Ovary (tissue), 3 donors: ENCODE data around the gene ABTB2.

Experiments used
- EP300 ChIP-seq: sonication (generic); formaldehyde crosslinking; IDR thresholded peaks from one replicate; pipeline ENCODE4 v1.6.1; 2017; ENCODE audit warnings: antibody characterized with exemption
- POLR2A ChIP-seq: fragments of 450-650 bp; IDR thresholded peaks from one replicate; pipeline ENCODE4 v1.6.1; 2017; ENCODE audit warnings: antibody characterized with exemption, mild to moderate bottlenecking, moderate library complexity
- TF ChIP-seq, protein P1 (sequence below), 3 donors: fragments of 450-650 bp in 2 of 3; fragments of 200-600 bp in 1 of 3; IDR thresholded peaks; one replicate each; pipeline versions ENCODE4 v1.5.1 to v1.8.0; 2016 to 2022; ENCODE audit warnings: antibody characterized with exemption in 3 of 3, mild to moderate bottlenecking in 1 of 3
- donor health status: DM: no; HTN: no; CAD: no.

DNA sequence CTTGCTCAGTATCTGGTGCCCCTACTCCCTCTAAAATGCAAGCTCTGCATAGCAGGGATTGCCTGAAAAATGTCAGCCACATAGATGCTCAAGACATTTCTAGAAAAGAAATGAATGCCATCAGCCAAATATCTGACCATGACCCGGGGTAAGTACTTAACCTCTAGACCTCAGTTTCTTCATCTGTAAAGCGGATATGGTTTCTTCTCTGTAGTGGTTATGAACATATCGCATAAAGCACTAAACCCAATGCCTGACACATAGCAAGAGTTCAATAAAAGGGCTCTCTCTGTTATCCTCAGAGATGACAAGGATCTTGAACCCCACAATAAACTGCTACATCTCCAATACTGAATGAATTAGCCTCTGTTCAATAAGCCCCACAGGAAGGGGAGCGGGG lies 122.6 kb downstream of the ABTB2 start:
- TF ChIP-seq EP300 (no peak), POLR2A (no peak)
- TF ChIP-seq, protein P1, sequence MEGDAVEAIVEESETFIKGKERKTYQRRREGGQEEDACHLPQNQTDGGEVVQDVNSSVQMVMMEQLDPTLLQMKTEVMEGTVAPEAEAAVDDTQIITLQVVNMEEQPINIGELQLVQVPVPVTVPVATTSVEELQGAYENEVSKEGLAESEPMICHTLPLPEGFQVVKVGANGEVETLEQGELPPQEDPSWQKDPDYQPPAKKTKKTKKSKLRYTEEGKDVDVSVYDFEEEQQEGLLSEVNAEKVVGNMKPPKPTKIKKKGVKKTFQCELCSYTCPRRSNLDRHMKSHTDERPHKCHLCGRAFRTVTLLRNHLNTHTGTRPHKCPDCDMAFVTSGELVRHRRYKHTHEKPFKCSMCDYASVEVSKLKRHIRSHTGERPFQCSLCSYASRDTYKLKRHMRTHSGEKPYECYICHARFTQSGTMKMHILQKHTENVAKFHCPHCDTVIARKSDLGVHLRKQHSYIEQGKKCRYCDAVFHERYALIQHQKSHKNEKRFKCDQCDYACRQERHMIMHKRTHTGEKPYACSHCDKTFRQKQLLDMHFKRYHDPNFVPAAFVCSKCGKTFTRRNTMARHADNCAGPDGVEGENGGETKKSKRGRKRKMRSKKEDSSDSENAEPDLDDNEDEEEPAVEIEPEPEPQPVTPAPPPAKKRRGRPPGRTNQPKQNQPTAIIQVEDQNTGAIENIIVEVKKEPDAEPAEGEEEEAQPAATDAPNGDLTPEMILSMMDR (IDR thresholded peaks at IDR 0.05): no peak
